OCI-LY1 (cell line): Measurements from ENCODE around the gene SHISAL2A.

Source experiments
- H2AFZ ChIP-seq: fragments of 200-600 bp; sonication (generic), shearing (Covaris generic); 2 replicates; pipeline ENCODE4 v1.6.0; 2014; ENCODE audit warnings: antibody characterized with exemption, mild to moderate bottlenecking, low read length
- H3F3A ChIP-seq: fragments of 200-600 bp; sonication (generic), shearing (Covaris generic); 2 replicates; pipeline ENCODE4 v1.6.0; 2014; ENCODE audit warnings: mild to moderate bottlenecking, antibody characterized with exemption, low read length, moderate library complexity; ENCODE audit not compliant: insufficient read depth
- H3K27ac ChIP-seq: fragments of 200-600 bp; sonication (generic); 2 replicates; pipeline ENCODE4 v1.5.1; 2014; ENCODE audit warnings: low read length, mixed run types, mild to moderate bottlenecking, low read depth; ENCODE audit not compliant: poor library complexity, severe bottlenecking
- H3K27me3 ChIP-seq: fragments of 200-600 bp; sonication (generic); 2 replicates; pipeline ENCODE4 v1.6.0; 2014; ENCODE audit warnings: antibody characterized with exemption, mild to moderate bottlenecking, low read length, moderate library complexity; ENCODE audit not compliant: insufficient read depth
- H3K36me3 ChIP-seq: fragments of 200-600 bp; sonication (generic); 2 replicates; pipeline ENCODE4 v1.6.1; 2014; ENCODE audit warnings: mild to moderate bottlenecking, antibody characterized with exemption, low read length, moderate library complexity, mixed read lengths; ENCODE audit not compliant: insufficient read depth
- H3K4me1 ChIP-seq: fragments of 200-600 bp; sonication (generic); 2 replicates; pipeline ENCODE4 v1.5.1; 2014; ENCODE audit warnings: mild to moderate bottlenecking, low read length, moderate library complexity; ENCODE audit not compliant: insufficient read depth, severe bottlenecking
- H3K4me2 ChIP-seq: fragments of 200-600 bp; sonication (generic), shearing (Covaris generic); 2 replicates; pipeline ENCODE4 v1.6.1; 2014; ENCODE audit warnings: low read length
- H3K4me3 ChIP-seq: fragments of 200-600 bp; sonication (generic); 2 replicates; pipeline ENCODE4 v1.5.1; 2014; ENCODE audit warnings: low read length, low read depth, mild to moderate bottlenecking, mixed read lengths; ENCODE audit not compliant: poor library complexity, severe bottlenecking
- H3K79me2 ChIP-seq: fragments of 200-600 bp; shearing (Covaris generic); 2 replicates; pipeline ENCODE4 v1.6.1; 2016; ENCODE audit warnings: mixed run types, low read length, mixed read lengths; ENCODE audit not compliant: insufficient read depth
- H3K9ac ChIP-seq: fragments of 200-600 bp; sonication (generic), shearing (Covaris generic); 2 replicates; pipeline ENCODE4 v1.6.1; 2014; ENCODE audit warnings: mild to moderate bottlenecking, low read length, mixed read lengths
- H3K9me2 ChIP-seq: fragments of 200-600 bp; sonication (generic), shearing (Covaris generic); 2 replicates; pipeline ENCODE4 v1.6.1; 2014; ENCODE audit warnings: low read depth, mild to moderate bottlenecking, low read length, mixed read lengths
- H3K9me3 ChIP-seq: fragments of 200-600 bp; shearing (Covaris generic); 2 replicates; pipeline ENCODE4 v1.6.1; 2014; ENCODE audit warnings: low read length, mixed read lengths
- H4K20me1 ChIP-seq: fragments of 200-600 bp; sonication (generic), shearing (Covaris generic); 2 replicates; pipeline ENCODE4 v1.6.0; 2016; ENCODE audit warnings: mild to moderate bottlenecking, low read length; ENCODE audit not compliant: insufficient read depth
- CTCF ChIP-seq: fragments of 200-600 bp; sonication (generic), shearing (Covaris generic); IDR thresholded peaks from 2 replicates; pipeline ENCODE4 v1.5.1; 2017; ENCODE audit warnings: mild to moderate bottlenecking, antibody characterized with exemption, low read length, moderate library complexity, mixed read lengths
- EZH2 ChIP-seq: fragments of 200-600 bp; sonication (generic), shearing (Covaris generic); IDR thresholded peaks from 2 replicates; pipeline ENCODE4 v1.8.0; 2017; ENCODE audit warnings: borderline replicate concordance, mixed run types, mild to moderate bottlenecking, antibody characterized with exemption, low read length, moderate library complexity, mixed read lengths

The SHISAL2A gene

GRCh38 chr1:52598729-52599128, 34.2 kb upstream of the SHISAL2A start:
- no peaks in the 10 kb centered on the region for H3F3A ChIP-seq
- H4K20me1 ChIP-seq, result no peaks in the 10 kb centered on the region
- TF ChIP-seq CTCF, result no peak
- no peak for TF ChIP-seq EZH2
- no peaks in the 10 kb centered on the region for H3K9me3 ChIP-seq
- no peaks in the 10 kb centered on the region for H3K79me2 ChIP-seq
- H3K27me3 ChIP-seq, result no peaks in the 10 kb centered on the region
- no peaks in the 10 kb centered on the region for H3K9me2 ChIP-seq
- H3K4me2 ChIP-seq, result no peak overlapping the region
- H3K4me1 ChIP-seq, result peaks cover 25% of the 10 kb centered on the region
- no peaks in the 10 kb centered on the region for H3K36me3 ChIP-seq
- H2AFZ ChIP-seq, result no peak overlapping the region
- no peak overlapping the region for H3K4me3 ChIP-seq
- H3K27ac ChIP-seq, result no peak overlapping the region
- no peak overlapping the region for H3K9ac ChIP-seq

GRCh38 chr1:52599236-52599635, 33.7 kb upstream of the SHISAL2A start:
- Histone ChIP-seq H2AFZ (no peak overlapping the region), H3K79me2 (no peaks in the 10 kb centered on the region), H3K27ac (no peak overlapping the region), H3F3A (no peaks in the 10 kb centered on the region), H3K4me2 (no peak overlapping the region), H3K36me3 (no peaks in the 10 kb centered on the region), H3K9me3 (no peaks in the 10 kb centered on the region), H3K9ac (no peak overlapping the region), H3K4me3 (no peak overlapping the region), H4K20me1 (no peaks in the 10 kb centered on the region), H3K27me3 (no peaks in the 10 kb centered on the region), H3K9me2 (no peaks in the 10 kb centered on the region), H3K4me1 (peaks cover 27% of the 10 kb centered on the region)
- TF ChIP-seq EZH2, result no peak
- no peak for TF ChIP-seq CTCF

GRCh38 chr1:52600533-52601179, 32.3 kb upstream of the SHISAL2A start:
- Histone ChIP-seq H2AFZ (no peak overlapping the region), H3K27me3 (no peaks in the 10 kb centered on the region), H3K36me3 (no peaks in the 10 kb centered on the region), H3K4me2 (no peak overlapping the region), H3K4me1 (peaks cover 36% of the 10 kb centered on the region), H3F3A (no peaks in the 10 kb centered on the region), H3K9me3 (no peaks in the 10 kb centered on the region), H3K79me2 (no peaks in the 10 kb centered on the region), H3K4me3 (no peak overlapping the region), H3K9ac (no peak overlapping the region), H4K20me1 (no peaks in the 10 kb centered on the region), H3K9me2 (no peaks in the 10 kb centered on the region), H3K27ac (no peak overlapping the region)
- TF ChIP-seq CTCF (no peak), EZH2 (no peak)
